ENCODE data around the gene MS4A1. TPM values are rescaled to one million over a fixed set of nuclear protein-coding genes. Genes with fewer than 3 reads are reported as not detected.
"Not testable (repeated sequence)": the region's sequence is repeated elsewhere in the genome, so short reads cannot be mapped to it uniquely, and the experiment has no call there.

MS4A1 gene
- total RNA-seq, 1 experiment from 2014 or later = 0.17 TPM

- ATAC-seq; H3K4me1 Mint-ChIP-seq; H3K4me3 Mint-ChIP-seq; CTCF ChIA-PET; H3K27me3 Mint-ChIP-seq (ENCODE audit: low read depth); H3K27ac Mint-ChIP-seq; DNase-seq (ENCODE audit: low spot score); POLR2A ChIA-PET: not testable (repeated sequence)
- Mint-ChIP-seq H3K36me3 (peaks cover 19% of the 10 kb centered on the region), H3K9me3 (peaks cover 28% of the 10 kb centered on the region)
Measured at GRCh38 chr11:60509609-60510008, 54.0 kb downstream of the MS4A1 start.

GRCh38 chr11:60510209-60510608 is 54.6 kb downstream of the MS4A1 start:
- DNase-seq (ENCODE audit: low spot score); CTCF ChIA-PET; POLR2A ChIA-PET; ATAC-seq; H3K27ac Mint-ChIP-seq; H3K4me1 Mint-ChIP-seq; H3K27me3 Mint-ChIP-seq (ENCODE audit: low read depth); H3K4me3 Mint-ChIP-seq: not testable (repeated sequence)
- Mint-ChIP-seq H3K36me3 (peaks cover 19% of the 10 kb centered on the region), H3K9me3 (peaks cover 28% of the 10 kb centered on the region)

- peaks cover 28% of the 10 kb centered on the region for H3K9me3 Mint-ChIP-seq
- POLR2A ChIA-PET = no interaction called here
- CTCF ChIA-PET = no interaction called here
- ATAC-seq (no peak), DNase-seq (ENCODE audit: low spot score) (no peak)
- H3K4me1 Mint-ChIP-seq = peaks cover 6% of the 10 kb centered on the region
- no peak overlapping the region for H3K4me3 Mint-ChIP-seq
- no peaks in the 10 kb centered on the region for H3K27me3 Mint-ChIP-seq (ENCODE audit: low read depth)
- peaks cover 19% of the 10 kb centered on the region for H3K36me3 Mint-ChIP-seq
- no peak for TF ChIP-seq ZNF416 (CRISPR knock-in tag; IDR thresholded peaks at IDR 0.05)
- TF ChIP-seq ZNF121 (CRISPR knock-in tag; IDR thresholded peaks at IDR 0.05) = no peak
- no peak for TF ChIP-seq MXD4 (CRISPR knock-in tag; IDR thresholded peaks at IDR 0.05; ENCODE audit: borderline replicate concordance)
- TF ChIP-seq ZNF138 (CRISPR knock-in tag; conservative IDR thresholded peaks at IDR 0.05) = no peak
- no peak for TF ChIP-seq PREB (CRISPR knock-in tag; IDR thresholded peaks at IDR 0.05; ENCODE audit: borderline replicate concordance)
- no peak for TF ChIP-seq SOX15 (CRISPR knock-in tag; IDR thresholded peaks at IDR 0.05)
- no peak for TF ChIP-seq SP1 (CRISPR knock-in tag; conservative IDR thresholded peaks at IDR 0.05)
- no peak for TF ChIP-seq ELF4 (CRISPR knock-in tag; IDR thresholded peaks at IDR 0.05; ENCODE audit: low read depth)
- TF ChIP-seq AFF4 (CRISPR knock-in tag; IDR thresholded peaks at IDR 0.05; ENCODE audit: borderline replicate concordance) = no peak
- no peak for TF ChIP-seq NR2C2 (CRISPR knock-in tag; IDR thresholded peaks at IDR 0.05)
- no peak for TF ChIP-seq MAX (CRISPR knock-in tag; IDR thresholded peaks at IDR 0.05)
- no peak for TF ChIP-seq HMGXB4 (CRISPR knock-in tag; IDR thresholded peaks at IDR 0.05)
- no peak overlapping the region for H3K27ac Mint-ChIP-seq
Measured at GRCh38 chr11:60511393-60511792, 55.7 kb downstream of the MS4A1 start.

- Mint-ChIP-seq H3K36me3 (peaks cover 19% of the 10 kb centered on the region), H3K27me3 (ENCODE audit: low read depth) (no peaks in the 10 kb centered on the region), H3K27ac (no peak overlapping the region), H3K4me3 (no peak overlapping the region), H3K4me1 (peaks cover 6% of the 10 kb centered on the region), H3K9me3 (peaks cover 25% of the 10 kb centered on the region)
- POLR2A ChIA-PET = interaction anchor here (0.6 kb wide), 1 partner anchor 14 kb away, joined by 3 read pairs; no protein-coding TSS in a partner anchor
- CTCF ChIA-PET = no interaction called here
- no peak for TF ChIP-seq ZNF263 (CRISPR knock-in tag; IDR thresholded peaks at IDR 0.05; ENCODE audit: low read depth)
- TF ChIP-seq GTF2I (CRISPR knock-in tag; conservative IDR thresholded peaks at IDR 0.05) = no peak
- TF ChIP-seq KAT7 (CRISPR knock-in tag; IDR thresholded peaks at IDR 0.05; ENCODE audit: borderline replicate concordance) = no peak
- TF ChIP-seq AFF4 (CRISPR knock-in tag; IDR thresholded peaks at IDR 0.05; ENCODE audit: borderline replicate concordance) = no peak
- TF ChIP-seq ZNF138 (CRISPR knock-in tag; conservative IDR thresholded peaks at IDR 0.05) = no peak
- TF ChIP-seq CREB1 (CRISPR knock-in tag; IDR thresholded peaks at IDR 0.05) = no peak
- ATAC-seq (no peak), DNase-seq (ENCODE audit: low spot score) (no peak)
Measured at GRCh38 chr11:60512651-60513225, 57.1 kb downstream of the MS4A1 start.
